Metanephros (tissue), 1 donor: ENCODE data around the gene NMB. TPM values are rescaled to one million over a fixed set of nuclear protein-coding genes. Genes with fewer than 3 reads are reported as not detected.

Source experiments
- total RNA-seq: library from RNA; depleted of rRNA; stranded (reverse); fragments of >200 nt; gene quantifications from one replicate; pipeline ENCODE4 v1.2.3, GENCODE V29; 2014

Gene NMB, protein sequence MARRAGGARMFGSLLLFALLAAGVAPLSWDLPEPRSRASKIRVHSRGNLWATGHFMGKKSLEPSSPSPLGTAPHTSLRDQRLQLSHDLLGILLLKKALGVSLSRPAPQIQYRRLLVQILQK
- 5.8 TPM for total RNA-seq

DNA sequence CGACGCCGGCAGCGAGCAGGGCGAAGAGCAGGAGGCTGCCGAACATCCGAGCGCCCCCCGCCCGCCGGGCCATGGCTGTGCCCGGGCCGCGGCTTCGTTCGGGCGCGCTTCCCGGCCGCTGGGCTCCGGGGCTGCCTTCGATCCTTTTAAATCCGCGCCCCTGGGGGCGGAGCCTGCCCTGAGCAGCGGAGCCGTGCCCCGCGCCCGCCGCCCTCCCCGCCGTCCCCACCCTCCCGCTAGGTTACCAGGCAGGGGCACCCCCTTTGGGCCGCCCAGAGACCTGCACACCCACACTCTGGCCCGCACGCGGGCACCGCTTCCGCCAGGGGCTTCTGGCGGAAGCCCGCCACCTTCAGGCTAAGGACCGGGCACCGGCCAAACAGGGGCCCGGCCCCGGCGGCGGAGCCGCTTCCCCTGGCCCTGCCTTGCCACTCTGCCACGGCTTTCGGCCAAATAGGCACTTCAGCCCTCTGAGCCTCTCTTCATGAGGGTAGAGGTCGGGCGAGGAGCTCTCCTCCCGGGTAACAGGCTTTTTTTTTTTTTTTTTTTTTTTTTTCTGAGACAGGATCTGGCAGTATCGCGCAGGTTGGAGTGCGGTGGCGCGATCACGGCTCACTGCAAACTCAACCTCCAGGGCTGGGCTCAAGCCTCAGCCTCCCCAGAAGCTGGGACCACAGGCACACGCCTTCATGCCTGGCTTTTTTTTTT is at the start of gene NMB:
TSS of gene NMB (minus strand) at position 120 of the 708 bp plus-strand sequence. CDS start at position 73, 47 bp downstream.

DNA sequence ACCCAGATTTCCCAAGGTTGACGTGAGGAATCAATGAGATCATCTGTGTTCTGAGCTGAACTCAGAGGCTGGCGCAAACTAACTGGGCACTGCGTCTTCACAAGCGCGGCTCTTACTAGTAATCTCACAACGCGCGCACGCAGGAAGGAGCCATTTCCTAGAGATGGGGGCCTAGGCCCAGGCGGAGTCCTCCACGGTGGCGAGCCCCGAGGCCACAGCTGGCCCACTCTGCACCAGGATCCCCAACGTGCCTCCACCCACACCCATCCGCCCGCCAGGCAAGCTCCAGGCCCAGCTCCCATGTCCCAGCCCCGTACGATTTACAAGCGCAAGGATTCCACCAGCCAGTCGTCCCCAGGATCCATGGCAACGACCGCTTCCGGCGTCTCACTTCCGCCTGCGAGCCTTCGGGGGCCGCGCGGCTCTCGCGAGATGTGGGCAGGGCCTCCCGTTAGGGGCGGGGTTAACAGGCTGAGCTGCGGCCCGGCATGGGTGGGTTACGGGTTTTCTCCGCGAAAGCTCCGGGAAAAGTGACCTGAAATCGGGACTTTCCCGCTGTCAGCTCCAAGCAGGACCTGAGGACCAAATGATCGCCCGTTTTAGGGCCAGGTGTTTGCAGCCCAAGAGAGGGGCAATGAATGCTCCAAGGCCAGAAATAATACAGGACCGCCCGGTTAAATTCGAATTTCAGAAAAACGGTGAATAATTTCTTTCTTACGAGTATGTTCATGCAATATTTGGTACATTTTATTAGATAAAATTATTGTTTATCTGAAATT is 3.9 kb downstream of the NMB start, which contains the start of gene WDR73:
TSS of gene WDR73 (minus strand) at position 374 of the 779 bp plus-strand sequence. CDS start at position 365, 9 bp downstream.

Other genes starting within 250 kb of the NMB start
- gene ZSCAN2, start 57.2 kb downstream of the NMB start, total RNA-seq, result 33.2 TPM
- gene WDR73, start 3.9 kb downstream of the NMB start, total RNA-seq, result 38.4 TPM
- 159 TPM for gene SEC11A, start 57.9 kb upstream of the NMB start, total RNA-seq
- gene ZNF592, start 90.4 kb upstream of the NMB start, total RNA-seq, result 20.6 TPM
- gene ALPK3, start 159.2 kb upstream of the NMB start, total RNA-seq, result 20.2 TPM
- gene SLC28A1, start 226.5 kb upstream of the NMB start, total RNA-seq, result 6.6 TPM